MM.1S (cell line): ENCODE results near the gene TUBGCP3.

ENCODE experiments used
- CTCF ChIP-seq: fragments of 300-600 bp; sonication (generic); IDR thresholded peaks from 2 replicates; pipeline ENCODE4 v1.5.1; 2016; ENCODE audit warnings: antibody characterized with exemption, low read length, mixed read lengths
- EZH2 ChIP-seq: fragments of 300-600 bp; sonication (generic); optimal IDR thresholded peaks from 2 replicates; pipeline ENCODE3; 2017; ENCODE audit warnings: low read depth, mild to moderate bottlenecking, antibody characterized with exemption, low read length, mixed read lengths
- EZH2phosphoT487 ChIP-seq: fragments of 300-600 bp; sonication (generic); IDR thresholded peaks from 2 replicates; pipeline ENCODE4 v1.6.1; 2018; ENCODE audit warnings: antibody characterized with exemption, low read length

- TF ChIP-seq CTCF (no peak), EZH2phosphoT487 (no peak), EZH2 (no peak)
These were observed 14.2 kb upstream of the TUBGCP3 start for GRCh38 chr13:112602189-112602588.
